DMS53 (cell line): ENCODE data around the gene MAPRE3.
"Not testable (repeated sequence)": the region's sequence is repeated elsewhere in the genome, so short reads cannot be mapped to it uniquely, and the experiment has no call there.

Experiments used
- DNase-seq: peaks from one replicate; lab custom pipeline; 2025; lab: John Stamatoyannopoulos, UW

The MAPRE3 gene

GRCh38 chr2:27070653-27071276 is 100.3 kb downstream of the MAPRE3 start:
- DNase-seq, result no peak

- peak; percentile 94 for DNase-seq
Measured at GRCh38 chr2:27071277-27071989, 101.0 kb downstream of the MAPRE3 start, which contains the start of gene OST4. Gene OST4 (minus strand): TSS chr2:27071654.

GRCh38 chr2:27071990-27072830 is 101.8 kb downstream of the MAPRE3 start:
- DNase-seq, result peak; percentile 69

- DNase-seq, result no peak
Measured at GRCh38 chr2:27072920-27073319, 102.5 kb downstream of the MAPRE3 start.

- DNase-seq, result no peak
Measured at GRCh38 chr2:27073782-27074181, 103.3 kb downstream of the MAPRE3 start.

- peak; percentile 9 for DNase-seq
Measured at GRCh38 chr2:27074738-27075565, 104.5 kb downstream of the MAPRE3 start.

GRCh38 chr2:27075566-27075871 is 105.1 kb downstream of the MAPRE3 start:
- not testable (repeated sequence) for DNase-seq

GRCh38 chr2:27076323-27076722 is 105.9 kb downstream of the MAPRE3 start:
- DNase-seq, result no peak
